Measurements from ENCODE around the gene TNFSF12.

The TNFSF12 gene

GRCh38 chr17:7548585-7549400, at the start of gene TNFSF12:
TSS of gene TNFSF12 (plus strand) at chr17:7549058. CDS start at chr17:7549154, 96 bp downstream.
- H3K27ac Mint-ChIP-seq: peak within 1 kb of the TSS; percentile 84 to 90 (median 90)
- TF ChIP-seq CTCF (IDR thresholded peaks at IDR 0.05; ENCODE audit: unreplicated experiment in 3 of 3): peak in 1 of 3 experiments; percentile 18
- H3K4me1 Mint-ChIP-seq: peaks cover 24% of the 10 kb centered on the region
- no peaks in the 10 kb centered on the region for H3K9me3 Mint-ChIP-seq
- peak within 1 kb of the TSS; percentile 78 to 80 (median 80) for H3K4me3 Mint-ChIP-seq
- peaks cover 4% of the 10 kb centered on the region for H3K36me3 Mint-ChIP-seq (ENCODE audit: low read depth)
- peaks cover 7% of the 10 kb centered on the region for H3K27me3 Mint-ChIP-seq (ENCODE audit: low read depth)

- Mint-ChIP-seq H3K27me3 (ENCODE audit: low read depth) (no peaks in the 10 kb centered on the region), H3K36me3 (ENCODE audit: low read depth) (peaks cover 84% of the 10 kb centered on the region), H3K4me3 (no peak overlapping the region), H3K27ac (no peak overlapping the region), H3K4me1 (no peaks in the 10 kb centered on the region), H3K9me3 (no peaks in the 10 kb centered on the region)
- no peak for TF ChIP-seq CTCF (IDR thresholded peaks at IDR 0.05; ENCODE audit: unreplicated experiment in 3 of 3)
These were observed 49.7 kb upstream of the TNFSF12 start for GRCh38 chr17:7499161-7499560.

GRCh38 chr17:7501729-7502128, 47.1 kb upstream of the TNFSF12 start:
- Mint-ChIP-seq H3K36me3 (ENCODE audit: low read depth) (peaks cover 85% of the 10 kb centered on the region), H3K27ac (no peak overlapping the region), H3K9me3 (no peaks in the 10 kb centered on the region), H3K4me1 (no peaks in the 10 kb centered on the region), H3K4me3 (no peak overlapping the region), H3K27me3 (ENCODE audit: low read depth) (no peaks in the 10 kb centered on the region)
- no peak for TF ChIP-seq CTCF (IDR thresholded peaks at IDR 0.05; ENCODE audit: unreplicated experiment in 3 of 3)

GRCh38 chr17:7502171-7502847, 46.5 kb upstream of the TNFSF12 start:
- Mint-ChIP-seq H3K4me1 (no peaks in the 10 kb centered on the region), H3K4me3 (no peak overlapping the region), H3K36me3 (ENCODE audit: low read depth) (peaks cover 82% of the 10 kb centered on the region), H3K27ac (no peak overlapping the region), H3K9me3 (no peaks in the 10 kb centered on the region), H3K27me3 (ENCODE audit: low read depth) (no peaks in the 10 kb centered on the region)
- no peak for TF ChIP-seq CTCF (IDR thresholded peaks at IDR 0.05; ENCODE audit: unreplicated experiment in 3 of 3)

- no peaks in the 10 kb centered on the region for H3K9me3 Mint-ChIP-seq
- peaks cover 79% of the 10 kb centered on the region for H3K36me3 Mint-ChIP-seq (ENCODE audit: low read depth)
- no peak overlapping the region for H3K4me3 Mint-ChIP-seq
- no peak overlapping the region for H3K27ac Mint-ChIP-seq
- H3K4me1 Mint-ChIP-seq: no peaks in the 10 kb centered on the region
- H3K27me3 Mint-ChIP-seq (ENCODE audit: low read depth): no peaks in the 10 kb centered on the region
- peak in 1 of 3 experiments; percentile 24 for TF ChIP-seq CTCF (IDR thresholded peaks at IDR 0.05; ENCODE audit: unreplicated experiment in 3 of 3)
These were observed 45.9 kb upstream of the TNFSF12 start for GRCh38 chr17:7502987-7503386.
